Endothelial cell of coronary artery (primary cell): ENCODE results near the gene SPATA18. TPM values are rescaled to one million over a fixed set of nuclear protein-coding genes. Genes with fewer than 3 reads are reported as not detected.

Experiments
- total RNA-seq: library from RNA; depleted of rRNA; stranded (reverse); fragments of >200 nt; gene quantifications from 2 replicates; pipeline ENCODE4 v1.2.3, GENCODE V29; 2014

Gene SPATA18, protein sequence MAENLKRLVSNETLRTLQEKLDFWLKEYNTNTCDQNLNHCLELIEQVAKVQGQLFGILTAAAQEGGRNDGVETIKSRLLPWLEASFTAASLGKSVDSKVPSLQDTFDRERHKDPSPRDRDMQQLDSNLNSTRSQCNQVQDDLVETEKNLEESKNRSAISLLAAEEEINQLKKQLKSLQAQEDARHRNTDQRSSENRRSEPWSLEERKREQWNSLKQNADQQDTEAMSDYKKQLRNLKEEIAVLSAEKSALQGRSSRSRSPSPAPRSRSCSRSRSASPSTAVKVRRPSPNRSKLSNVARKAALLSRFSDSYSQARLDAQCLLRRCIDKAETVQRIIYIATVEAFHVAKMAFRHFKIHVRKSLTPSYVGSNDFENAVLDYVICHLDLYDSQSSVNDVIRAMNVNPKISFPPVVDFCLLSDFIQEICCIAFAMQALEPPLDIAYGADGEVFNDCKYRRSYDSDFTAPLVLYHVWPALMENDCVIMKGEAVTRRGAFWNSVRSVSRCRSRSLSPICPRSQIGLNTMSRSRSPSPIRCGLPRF
- total RNA-seq, result 6.7 and 9.5 TPM in 2 replicates

DNA sequence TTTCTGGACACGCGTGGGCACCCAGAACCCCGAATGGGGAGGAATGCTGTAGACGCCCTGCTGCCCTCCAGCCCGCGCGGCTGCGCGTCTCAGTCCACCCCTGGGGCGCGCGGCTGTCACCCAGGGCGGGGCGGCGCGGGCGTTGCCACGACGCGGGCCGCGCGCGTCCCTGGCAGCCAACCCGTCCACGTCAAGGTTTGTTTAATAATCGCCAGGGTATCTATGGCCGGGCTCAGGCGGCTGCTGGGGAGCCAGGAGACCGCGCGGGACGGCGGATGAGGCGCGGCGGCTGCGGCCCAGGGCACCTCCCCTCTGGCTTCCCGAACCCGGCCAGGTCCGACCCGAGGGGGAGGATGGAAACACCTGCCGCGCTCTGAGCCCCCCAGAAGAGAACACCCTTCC is at the start of gene SPATA18:
TSS of gene SPATA18 (plus strand) at position 92 of the 402 bp plus-strand sequence. CDS start 401 bp downstream, outside the sequence.

DNA sequence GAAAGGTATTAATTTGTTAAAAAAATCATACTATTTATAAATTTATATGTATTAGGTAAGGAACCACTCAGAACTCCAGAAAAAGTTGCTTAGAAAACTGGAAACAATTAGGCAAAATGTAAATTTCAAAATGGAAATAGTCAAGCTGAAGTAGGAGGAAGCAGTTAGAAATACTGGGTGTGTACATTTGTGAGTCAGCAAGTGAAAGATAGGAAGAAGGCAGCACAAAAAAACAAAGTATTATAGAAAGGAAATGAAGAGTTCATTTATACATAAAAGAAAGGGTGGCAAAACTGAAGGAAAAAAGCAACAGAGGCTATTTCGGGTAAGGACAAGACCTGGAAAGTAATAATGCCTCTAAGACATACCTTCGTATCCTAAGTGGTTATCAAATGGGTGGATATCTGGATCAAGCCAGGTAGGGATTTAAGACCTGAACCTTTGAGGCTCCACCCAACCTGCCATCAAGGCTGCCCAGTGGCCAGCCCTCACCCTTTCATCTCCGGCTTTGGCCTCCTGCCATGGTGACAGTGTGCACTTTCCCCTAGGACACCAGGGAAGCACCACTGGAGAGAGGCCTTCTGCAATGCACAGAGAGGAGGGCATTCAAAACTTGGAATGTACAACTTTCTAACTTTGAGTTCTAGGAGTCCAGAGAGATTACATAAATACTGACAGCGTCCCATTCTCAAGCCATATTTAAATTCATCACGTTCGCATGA is 31.0 kb upstream of the SPATA18 start, which contains the start of gene LRRC66:
TSS of gene LRRC66 (minus strand) at position 428 of the 722 bp plus-strand sequence. CDS start 2,750 bp downstream, outside the sequence.

DNA sequence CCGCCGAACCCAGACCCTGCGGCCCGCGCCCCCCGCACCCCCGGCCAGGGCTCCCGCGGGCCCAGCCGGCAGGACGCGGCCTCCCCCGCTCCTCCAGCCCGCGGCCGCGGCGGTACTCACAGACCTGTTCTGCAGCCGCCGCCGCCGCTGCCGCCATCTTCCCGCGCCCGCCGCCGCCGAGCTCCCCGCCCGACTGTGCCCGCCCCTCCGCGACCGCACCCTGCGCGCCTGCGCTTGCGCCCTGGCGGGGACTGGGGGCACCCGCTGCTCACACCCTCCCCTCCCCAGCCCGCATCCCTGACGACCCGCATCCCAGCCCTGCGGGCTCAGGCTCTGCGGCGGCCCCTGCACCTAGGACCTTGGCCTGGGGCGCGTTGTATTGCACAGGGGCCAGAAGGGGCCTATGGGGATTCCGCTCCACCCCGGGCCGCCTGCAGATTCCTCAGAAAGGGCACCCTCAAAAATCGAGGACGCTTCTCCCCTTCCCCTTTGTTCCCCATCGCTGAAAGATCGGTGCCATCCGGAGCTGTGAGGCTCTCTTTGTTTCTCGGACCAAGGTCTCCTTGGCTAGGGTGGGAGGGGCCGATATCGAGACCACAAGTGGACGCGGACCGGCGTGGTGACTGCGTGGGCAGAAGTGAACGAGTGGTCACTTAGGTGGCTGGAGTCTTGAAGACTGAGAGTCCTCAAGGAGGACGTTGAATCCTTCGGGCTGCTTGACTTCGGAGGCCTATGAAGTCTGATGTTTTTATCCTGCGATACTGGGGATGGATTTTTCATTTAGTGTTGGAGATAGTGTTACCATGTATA is 12.8 kb upstream of the SPATA18 start, which contains the start of gene SGCB:
TSS of gene SGCB (minus strand) at position 197 of the 810 bp plus-strand sequence. CDS start at position 157, 40 bp downstream.

Other genes with a start within 250 kb of the SPATA18 start
- 35.6 and 40.5 TPM in 2 replicates for gene DCUN1D4, start 208.2 kb upstream of the SPATA18 start, total RNA-seq
- gene LRRC66, start 30.9 kb upstream of the SPATA18 start, total RNA-seq, result 0.36 and 0.38 TPM in 2 replicates
- 25.5 and 34.4 TPM in 2 replicates for gene SGCB, start 13.0 kb upstream of the SPATA18 start, total RNA-seq